HTERT RPE-1 (cell line): Measurements from ENCODE around the gene DYSF.

Source experiments
- in situ Hi-C: fragments of 300-500 bp; cut with MboI; formaldehyde crosslinking; loops from 4 replicates; pipeline ENCODE4 v1.14.3; 2020; ENCODE audit warnings: low sequenced_read_pairs

The DYSF gene

GRCh38 chr2:71667256-71668182 lies 214.2 kb downstream of the DYSF start:
- in situ Hi-C loops = no loop called here

GRCh38 chr2:71668326-71669057 lies 215.1 kb downstream of the DYSF start:
- in situ Hi-C loops = no loop called here

GRCh38 chr2:71669058-71669456 lies 215.7 kb downstream of the DYSF start:
- in situ Hi-C loops = no loop called here

- in situ Hi-C loops = no loop called here
Observed at GRCh38 chr2:71669628-71670429, 216.5 kb downstream of the DYSF start.

GRCh38 chr2:71670430-71670795 lies 217.1 kb downstream of the DYSF start:
- in situ Hi-C loops = no loop called here

- in situ Hi-C loops = no loop called here
Observed at GRCh38 chr2:71671203-71671854, 218.0 kb downstream of the DYSF start.

GRCh38 chr2:71671895-71672825 lies 218.8 kb downstream of the DYSF start:
- in situ Hi-C loops = no loop called here

- in situ Hi-C loops = no loop called here
Observed at GRCh38 chr2:71672826-71673795, 219.8 kb downstream of the DYSF start.

GRCh38 chr2:71674158-71674851 lies 220.9 kb downstream of the DYSF start:
- in situ Hi-C loops = no loop called here

GRCh38 chr2:71675296-71675695 lies 221.9 kb downstream of the DYSF start:
- in situ Hi-C loops = no loop called here

GRCh38 chr2:71678874-71679273 lies 225.5 kb downstream of the DYSF start:
- in situ Hi-C loops = no loop called here

- in situ Hi-C loops = no loop called here
Observed at GRCh38 chr2:71679491-71679890, 226.1 kb downstream of the DYSF start.

GRCh38 chr2:71680925-71681324 lies 227.6 kb downstream of the DYSF start:
- in situ Hi-C loops = no loop called here

- in situ Hi-C loops = no loop called here
Observed at GRCh38 chr2:71681626-71682025, 228.3 kb downstream of the DYSF start.

GRCh38 chr2:71682341-71682740 lies 229.0 kb downstream of the DYSF start:
- in situ Hi-C loops = no loop called here

GRCh38 chr2:71683070-71683469 lies 229.7 kb downstream of the DYSF start:
- in situ Hi-C loops = no loop called here

GRCh38 chr2:71683666-71684065 lies 230.3 kb downstream of the DYSF start:
- in situ Hi-C loops = no loop called here
